ENCODE data around the gene KRT7. TPM values are rescaled to one million over a fixed set of nuclear protein-coding genes. Genes with fewer than 3 reads are reported as not detected.

KRT7 gene
- total RNA-seq, 3 donors from 2014 or later: 1.0 to 6.4 (median 1.7) TPM

DNA sequence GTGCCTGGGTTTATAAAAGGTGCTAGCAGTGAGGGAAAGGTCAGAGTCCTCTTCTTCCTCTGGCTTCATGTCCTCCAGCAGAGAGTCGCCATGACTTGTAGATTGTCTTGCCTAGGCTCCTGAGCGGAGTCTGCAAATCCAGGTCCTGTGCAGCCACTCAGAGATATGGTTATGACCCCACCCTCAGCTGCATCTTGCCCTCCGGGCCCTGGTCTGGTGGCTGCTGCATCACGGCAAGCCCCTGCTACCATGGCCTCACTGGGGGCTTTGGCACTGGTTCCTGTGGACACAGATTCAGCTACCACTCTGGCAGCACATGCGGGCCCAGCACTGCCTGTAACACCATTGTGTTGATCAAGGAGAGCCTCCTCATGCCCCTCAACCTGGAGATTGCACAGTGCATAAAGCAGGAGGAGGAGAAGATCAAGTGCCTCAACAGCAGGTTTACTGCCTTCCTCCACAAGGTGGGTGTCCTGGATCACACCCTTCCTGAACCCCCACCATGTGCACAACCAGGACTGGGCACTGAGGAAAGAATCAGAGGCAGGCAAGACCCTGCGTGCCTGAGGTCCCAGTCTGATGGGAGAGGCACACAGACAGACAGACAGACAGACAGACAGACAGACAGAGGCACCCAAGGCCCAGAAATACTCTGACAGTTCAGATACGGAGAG, 30.9 kb downstream of the KRT7 start:
- DNase-seq (no peak), ATAC-seq (no peak)
- no peak overlapping the region for H3K4me3 ChIP-seq
- H3K9me3 ChIP-seq: no peaks in the 10 kb centered on the region
- no peaks in the 10 kb centered on the region for H3K4me1 ChIP-seq (ENCODE audit: low read depth)
- intact Hi-C loops (cut with DNase I, micrococcal nuclease): no loop called here
- TF ChIP-seq, protein P1, sequence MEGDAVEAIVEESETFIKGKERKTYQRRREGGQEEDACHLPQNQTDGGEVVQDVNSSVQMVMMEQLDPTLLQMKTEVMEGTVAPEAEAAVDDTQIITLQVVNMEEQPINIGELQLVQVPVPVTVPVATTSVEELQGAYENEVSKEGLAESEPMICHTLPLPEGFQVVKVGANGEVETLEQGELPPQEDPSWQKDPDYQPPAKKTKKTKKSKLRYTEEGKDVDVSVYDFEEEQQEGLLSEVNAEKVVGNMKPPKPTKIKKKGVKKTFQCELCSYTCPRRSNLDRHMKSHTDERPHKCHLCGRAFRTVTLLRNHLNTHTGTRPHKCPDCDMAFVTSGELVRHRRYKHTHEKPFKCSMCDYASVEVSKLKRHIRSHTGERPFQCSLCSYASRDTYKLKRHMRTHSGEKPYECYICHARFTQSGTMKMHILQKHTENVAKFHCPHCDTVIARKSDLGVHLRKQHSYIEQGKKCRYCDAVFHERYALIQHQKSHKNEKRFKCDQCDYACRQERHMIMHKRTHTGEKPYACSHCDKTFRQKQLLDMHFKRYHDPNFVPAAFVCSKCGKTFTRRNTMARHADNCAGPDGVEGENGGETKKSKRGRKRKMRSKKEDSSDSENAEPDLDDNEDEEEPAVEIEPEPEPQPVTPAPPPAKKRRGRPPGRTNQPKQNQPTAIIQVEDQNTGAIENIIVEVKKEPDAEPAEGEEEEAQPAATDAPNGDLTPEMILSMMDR (IDR thresholded peaks at IDR 0.05): no peak
- H3K36me3 ChIP-seq (ENCODE audit: low read depth): no peaks in the 10 kb centered on the region

DNA sequence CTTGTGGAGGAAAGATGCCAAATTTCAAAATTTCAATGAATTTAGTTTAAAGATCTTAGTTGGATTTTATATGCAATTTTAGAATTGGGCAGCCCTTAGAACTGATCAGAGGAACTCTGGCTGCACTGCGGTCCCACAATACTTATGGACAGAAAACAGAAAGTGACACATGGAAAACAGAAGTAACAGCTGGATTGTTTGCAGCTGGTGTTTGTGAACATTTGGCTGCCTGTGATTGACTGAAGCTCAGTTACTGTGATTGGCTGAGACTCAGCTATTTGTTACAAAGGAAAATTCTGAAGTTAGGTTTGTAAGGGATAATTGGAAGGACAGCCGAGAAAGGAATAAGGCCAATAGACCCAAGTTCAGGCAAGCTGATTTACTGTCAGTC, 31.4 kb downstream of the KRT7 start:
- Histone ChIP-seq H3K4me3 (no peak overlapping the region), H3K9me3 (no peaks in the 10 kb centered on the region), H3K36me3 (ENCODE audit: low read depth) (no peaks in the 10 kb centered on the region), H3K4me1 (ENCODE audit: low read depth) (no peaks in the 10 kb centered on the region)
- TF ChIP-seq, protein P1 (IDR thresholded peaks at IDR 0.05): no peak
- intact Hi-C loops (cut with DNase I, micrococcal nuclease): no loop called here
- no peak for ATAC-seq
- DNase-seq: no peak

DNA sequence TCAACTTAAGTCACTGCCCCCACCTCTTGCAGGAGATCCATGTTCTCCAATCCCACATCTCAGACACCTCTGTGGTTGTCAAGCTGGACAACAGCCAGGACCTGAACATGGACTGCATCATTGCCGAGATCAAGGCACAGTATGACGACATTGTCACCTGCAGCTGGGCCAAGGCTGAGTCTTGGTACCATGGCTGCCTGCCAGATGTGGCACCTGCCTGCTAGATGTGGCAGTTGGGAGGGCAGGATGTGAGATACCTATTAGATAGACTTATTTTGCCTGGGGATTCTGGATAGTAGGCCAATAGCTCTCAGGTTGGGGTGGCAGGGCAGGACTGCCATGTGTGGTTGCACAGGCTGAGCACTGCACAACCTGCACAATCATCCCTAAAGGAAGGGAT, 33.5 kb downstream of the KRT7 start:
- TF ChIP-seq, protein P1 (IDR thresholded peaks at IDR 0.05): no peak
- no peak overlapping the region for H3K4me3 ChIP-seq
- H3K36me3 ChIP-seq (ENCODE audit: low read depth): no peaks in the 10 kb centered on the region
- H3K4me1 ChIP-seq (ENCODE audit: low read depth): no peaks in the 10 kb centered on the region
- H3K9me3 ChIP-seq: no peaks in the 10 kb centered on the region
- DNase-seq: no peak
- intact Hi-C loops (cut with DNase I, micrococcal nuclease): no loop called here
- no peak for ATAC-seq

DNA sequence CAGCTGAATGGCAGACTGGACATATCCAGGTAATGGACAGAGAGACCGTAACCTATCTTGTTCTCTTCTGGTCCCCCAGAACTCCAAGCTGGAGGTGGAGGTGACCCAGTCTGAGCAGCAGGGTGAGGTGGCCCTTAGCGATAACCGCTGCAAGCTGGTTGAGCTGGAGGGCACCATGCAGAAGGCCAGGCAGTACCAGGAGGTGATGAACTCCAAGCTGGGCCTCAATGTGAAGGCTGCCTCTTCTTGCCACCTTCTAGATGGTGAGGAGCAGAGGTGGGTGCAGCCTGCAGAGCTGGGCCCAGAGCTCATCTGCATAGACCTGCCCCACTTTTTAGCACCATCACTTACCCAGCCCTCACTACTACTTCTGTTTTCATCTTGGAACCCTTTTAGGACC, 34.2 kb downstream of the KRT7 start:
- Histone ChIP-seq H3K4me3 (no peak overlapping the region), H3K36me3 (ENCODE audit: low read depth) (no peaks in the 10 kb centered on the region), H3K9me3 (no peaks in the 10 kb centered on the region), H3K4me1 (ENCODE audit: low read depth) (no peaks in the 10 kb centered on the region)
- intact Hi-C loops (cut with DNase I, micrococcal nuclease): no loop called here
- TF ChIP-seq, protein P1 (IDR thresholded peaks at IDR 0.05): no peak
- no peak for DNase-seq
- no peak for ATAC-seq

DNA sequence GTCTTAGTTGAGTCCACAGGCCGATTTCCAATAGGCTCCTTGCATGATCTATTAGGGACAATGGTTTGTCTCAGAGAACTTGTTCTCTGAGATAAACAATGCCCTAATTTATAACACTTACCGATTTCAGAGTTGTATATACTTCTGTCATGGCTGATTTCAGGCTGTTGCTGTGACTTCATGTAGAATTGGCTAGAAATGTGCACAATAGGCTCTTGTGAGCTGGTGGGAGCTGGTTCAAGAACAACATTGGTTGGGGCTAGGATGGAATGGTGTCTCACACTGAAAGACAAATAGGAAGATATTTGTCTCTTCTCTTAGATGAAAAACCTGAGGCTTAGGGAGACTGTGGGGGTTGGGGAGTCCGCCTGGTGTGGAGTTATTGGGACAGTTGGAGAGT, 34.7 kb downstream of the KRT7 start:
- Histone ChIP-seq H3K9me3 (no peaks in the 10 kb centered on the region), H3K4me3 (no peak overlapping the region), H3K4me1 (ENCODE audit: low read depth) (no peaks in the 10 kb centered on the region), H3K36me3 (ENCODE audit: low read depth) (no peaks in the 10 kb centered on the region)
- TF ChIP-seq, protein P1 (IDR thresholded peaks at IDR 0.05): no peak
- DNase-seq (no peak), ATAC-seq (no peak)
- intact Hi-C loops (cut with DNase I, micrococcal nuclease): no loop called here

DNA sequence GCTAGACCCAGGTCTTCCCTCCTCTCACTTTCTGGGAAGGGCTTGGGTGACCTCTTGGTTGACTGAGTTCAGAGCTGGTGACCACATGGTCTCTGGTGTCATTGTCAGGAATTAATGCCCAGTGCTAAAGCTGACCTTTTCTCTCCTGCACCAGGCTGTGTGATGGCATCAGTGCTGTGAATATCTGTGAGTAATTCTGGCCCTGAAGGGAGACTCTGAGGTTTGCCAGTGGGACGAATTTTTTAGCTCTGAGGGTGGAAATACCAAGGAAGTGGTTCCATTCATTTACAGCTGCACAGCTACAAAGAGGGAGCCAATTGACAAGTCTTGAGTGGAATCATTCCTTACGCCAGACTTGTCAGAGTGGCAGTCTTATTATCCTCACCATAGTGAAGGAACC, 35.2 kb downstream of the KRT7 start:
- intact Hi-C loops (cut with DNase I, micrococcal nuclease): no loop called here
- Histone ChIP-seq H3K4me3 (no peak overlapping the region), H3K4me1 (ENCODE audit: low read depth) (no peaks in the 10 kb centered on the region), H3K9me3 (no peaks in the 10 kb centered on the region), H3K36me3 (ENCODE audit: low read depth) (no peaks in the 10 kb centered on the region)
- TF ChIP-seq, protein P1 (IDR thresholded peaks at IDR 0.05): no peak
- no peak for ATAC-seq
- no peak for DNase-seq
